Stimulated activated CD8-positive, alpha-beta memory T cell treated with anti-CD3 and anti-CD28 coated beads, Interleukin-15, amount 100 ng/mL, for 24 hours (primary cell): ENCODE results near the gene MACROH2A1.

Experiments
- DNase-seq: peaks from one replicate; pipeline ENCODE4 v3.0.0-alpha.2; 2020; ENCODE audit warnings: low read depth

The MACROH2A1 gene

GRCh38 chr5:135329913-135330797 is 68.9 kb downstream of the MACROH2A1 start:
- no peak for DNase-seq

- DNase-seq = no peak
These were observed 69.7 kb downstream of the MACROH2A1 start for GRCh38 chr5:135329066-135329912.

GRCh38 chr5:135328128-135328687 is 70.8 kb downstream of the MACROH2A1 start:
- no peak for DNase-seq

GRCh38 chr5:135327429-135328127 is 71.5 kb downstream of the MACROH2A1 start:
- DNase-seq = no peak

GRCh38 chr5:135326296-135327254 is 72.5 kb downstream of the MACROH2A1 start:
- DNase-seq = no peak

GRCh38 chr5:135324897-135325650 is 74.0 kb downstream of the MACROH2A1 start:
- no peak for DNase-seq

- DNase-seq = no peak
These were observed 74.9 kb downstream of the MACROH2A1 start for GRCh38 chr5:135324160-135324559.

GRCh38 chr5:135323701-135324132 is 75.3 kb downstream of the MACROH2A1 start:
- no peak for DNase-seq

GRCh38 chr5:135323227-135323626 is 75.8 kb downstream of the MACROH2A1 start:
- no peak for DNase-seq

GRCh38 chr5:135322744-135323143 is 76.3 kb downstream of the MACROH2A1 start:
- no peak for DNase-seq

GRCh38 chr5:135322271-135322670 is 76.8 kb downstream of the MACROH2A1 start:
- DNase-seq = no peak

GRCh38 chr5:135320718-135321484 is 78.1 kb downstream of the MACROH2A1 start:
- DNase-seq = no peak

GRCh38 chr5:135319928-135320606 is 79.0 kb downstream of the MACROH2A1 start:
- no peak for DNase-seq

GRCh38 chr5:135319458-135319857 is 79.6 kb downstream of the MACROH2A1 start:
- no peak for DNase-seq

GRCh38 chr5:135318924-135319323 is 80.1 kb downstream of the MACROH2A1 start:
- no peak for DNase-seq

GRCh38 chr5:135318037-135318436 is 81.0 kb downstream of the MACROH2A1 start:
- DNase-seq = no peak

GRCh38 chr5:135317286-135317685 is 81.7 kb downstream of the MACROH2A1 start:
- no peak for DNase-seq

GRCh38 chr5:135315386-135315785 is 83.6 kb downstream of the MACROH2A1 start:
- no peak for DNase-seq

GRCh38 chr5:135313946-135314345 is 85.1 kb downstream of the MACROH2A1 start:
- DNase-seq = no peak
